Upper lobe of left lung (tissue), 4 donors: Measurements from ENCODE around the gene SPRR2F.
"Not testable (repeated sequence)": the region's sequence is repeated elsewhere in the genome, so short reads cannot be mapped to it uniquely, and the experiment has no call there.

ENCODE experiments used
- CTCF ChIP-seq, 6 experiments: fragments of 450-650 bp in 4 of 6; fragments of 200-600 bp in 2 of 6; sonication (generic) in 2 of 6; IDR thresholded peaks; one replicate each; pipeline ENCODE4 v1.5.1; 2016 to 2019; ENCODE audit warnings: antibody characterized with exemption in 6 of 6
- EP300 ChIP-seq, 4 donors: sonication (generic); formaldehyde crosslinking; IDR thresholded peaks; one replicate each; pipeline ENCODE4 v1.5.1; 2017; ENCODE audit warnings: antibody characterized with exemption in 4 of 4, control low read depth in 2 of 4
- POLR2A ChIP-seq, 4 donors: fragments of 450-650 bp; IDR thresholded peaks; one replicate each; pipeline ENCODE4 v1.5.1; 2016 to 2017; ENCODE audit warnings: antibody characterized with exemption in 4 of 4, mild to moderate bottlenecking in 2 of 4

DNA sequence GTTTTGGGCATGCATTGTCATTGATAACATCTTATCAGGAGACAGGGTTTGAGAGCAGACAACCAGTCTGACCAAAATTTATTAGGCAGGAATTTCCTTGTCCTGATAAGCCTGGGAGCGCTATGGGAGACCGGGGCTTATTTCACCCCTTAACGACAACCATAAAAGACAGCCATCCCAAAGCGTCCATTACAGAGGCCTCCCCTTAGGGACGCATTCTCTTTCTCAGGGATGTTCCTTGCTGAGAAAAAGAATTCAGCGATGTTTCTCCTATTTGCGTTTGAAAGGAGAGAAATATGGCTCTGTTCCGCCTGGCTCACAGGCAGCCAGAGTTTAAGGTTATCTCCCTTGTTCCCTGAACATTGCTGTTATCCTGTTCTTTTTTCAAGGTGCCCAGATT is 10.5 kb upstream of the SPRR2F start:
- not testable (repeated sequence) for TF ChIP-seq POLR2A, CTCF, EP300 (IDR thresholded peaks at IDR 0.05)
